Loucy (cell line): ENCODE measurements around the gene BCL3.

Source experiments
- CTCF ChIP-seq: fragments of 200-600 bp; sonication (generic); conservative IDR thresholded peaks from 2 replicates; pipeline ENCODE4 v1.5.1; 2014; ENCODE audit warnings: mild to moderate bottlenecking, antibody characterized with exemption, low read length
- EZH2phosphoT487 ChIP-seq: fragments of 200-600 bp; IDR thresholded peaks from 2 replicates; pipeline ENCODE4 v1.6.1; 2018; ENCODE audit warnings: antibody characterized with exemption, mild to moderate bottlenecking, moderate library complexity, borderline replicate concordance

GRCh38 chr19:44704982-44705381, 43.5 kb upstream of the BCL3 start:
- no peak for TF ChIP-seq CTCF
- no peak for TF ChIP-seq EZH2phosphoT487
